ENCODE measurements around the gene OLFML2A. TPM values are rescaled to one million over a fixed set of nuclear protein-coding genes. Genes with fewer than 3 reads are reported as not detected.

OLFML2A gene
- total RNA-seq, 1 experiment from 2014 or later, result 6.7 TPM

DNA sequence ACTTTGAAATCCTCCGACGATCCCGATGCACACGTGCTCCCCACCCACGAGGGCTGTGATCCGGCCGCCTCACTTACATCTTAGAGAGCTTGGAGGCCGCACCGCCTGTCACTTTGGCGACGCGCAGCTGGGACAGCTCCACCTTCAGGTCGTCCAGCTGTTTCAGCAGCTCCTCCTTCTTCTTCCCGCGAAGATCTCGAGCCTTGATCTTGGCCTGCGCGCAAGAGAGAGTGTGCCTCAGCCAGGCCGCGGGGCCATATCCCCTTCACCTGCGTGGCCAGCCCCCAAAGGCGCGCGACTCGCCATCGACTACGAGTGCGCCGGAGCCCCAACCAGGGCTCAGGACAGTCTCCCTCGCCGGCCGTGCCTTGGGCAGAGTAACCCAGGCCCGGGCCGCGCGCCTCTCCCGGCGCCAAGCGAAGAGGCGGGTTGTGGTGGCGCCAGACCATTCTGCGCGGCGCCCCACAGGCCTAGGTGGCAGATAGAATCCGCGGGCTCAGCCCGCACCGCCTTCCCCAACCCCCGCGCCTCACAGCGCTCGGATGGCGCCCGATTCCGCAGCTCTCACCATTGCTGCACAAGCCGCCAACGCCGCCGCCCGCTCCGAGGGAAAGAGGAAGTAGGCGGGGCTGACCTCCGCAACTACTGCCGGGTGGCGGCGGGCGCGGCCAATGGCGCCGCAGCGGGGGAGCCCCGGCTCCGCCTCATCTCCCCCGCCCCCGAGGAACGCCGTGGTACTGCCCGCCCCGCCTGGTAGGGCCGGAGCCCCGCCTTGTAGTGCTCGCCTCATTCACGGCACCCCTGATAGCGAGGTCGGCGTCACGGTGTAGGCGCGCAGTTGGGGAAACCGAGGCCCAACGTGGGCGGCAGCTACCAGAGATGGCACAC is 84.7 kb downstream of the OLFML2A start, which contains the start of the genes ARPC5L and RPL35 (continued):
- TF ChIP-seq, protein P1, sequence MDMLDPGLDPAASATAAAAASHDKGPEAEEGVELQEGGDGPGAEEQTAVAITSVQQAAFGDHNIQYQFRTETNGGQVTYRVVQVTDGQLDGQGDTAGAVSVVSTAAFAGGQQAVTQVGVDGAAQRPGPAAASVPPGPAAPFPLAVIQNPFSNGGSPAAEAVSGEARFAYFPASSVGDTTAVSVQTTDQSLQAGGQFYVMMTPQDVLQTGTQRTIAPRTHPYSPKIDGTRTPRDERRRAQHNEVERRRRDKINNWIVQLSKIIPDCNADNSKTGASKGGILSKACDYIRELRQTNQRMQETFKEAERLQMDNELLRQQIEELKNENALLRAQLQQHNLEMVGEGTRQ (CRISPR knock-in tag; IDR thresholded peaks at IDR 0.05), result 0 out of 2 replicates have a peak, but pooled peaks have one; percentile 28
- TF ChIP-seq ZNF232 (CRISPR knock-in tag; IDR thresholded peaks at IDR 0.05), result peak; percentile 81; the same call in 1 of the 2 replicates
- TF ChIP-seq IRF2 (CRISPR knock-in tag; IDR thresholded peaks at IDR 0.05; ENCODE audit: borderline replicate concordance, low read depth), result 0 out of 2 replicates have a peak, but pooled peaks have one; percentile 63
- peak; percentile 84; the same call in 1 of the 2 replicates for TF ChIP-seq CREM (CRISPR knock-in tag; IDR thresholded peaks at IDR 0.05)
- TF ChIP-seq SMAD4 (CRISPR knock-in tag; IDR thresholded peaks at IDR 0.05), result peak; percentile 75
- peak; percentile 71; the same call in 1 of the 2 replicates for TF ChIP-seq PRRX2 (CRISPR knock-in tag; IDR thresholded peaks at IDR 0.05)
- TF ChIP-seq, protein P2, sequence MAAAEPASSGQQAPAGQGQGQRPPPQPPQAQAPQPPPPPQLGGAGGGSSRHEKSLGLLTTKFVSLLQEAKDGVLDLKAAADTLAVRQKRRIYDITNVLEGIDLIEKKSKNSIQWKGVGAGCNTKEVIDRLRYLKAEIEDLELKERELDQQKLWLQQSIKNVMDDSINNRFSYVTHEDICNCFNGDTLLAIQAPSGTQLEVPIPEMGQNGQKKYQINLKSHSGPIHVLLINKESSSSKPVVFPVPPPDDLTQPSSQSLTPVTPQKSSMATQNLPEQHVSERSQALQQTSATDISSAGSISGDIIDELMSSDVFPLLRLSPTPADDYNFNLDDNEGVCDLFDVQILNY (CRISPR knock-in tag; IDR thresholded peaks at IDR 0.05), result peak; percentile 90
- TF ChIP-seq ZNF263 (CRISPR knock-in tag; IDR thresholded peaks at IDR 0.05; ENCODE audit: low read depth), result 0 out of 2 replicates have a peak, but pooled peaks have one; percentile 6
- peak; percentile 73 for TF ChIP-seq ETV6 (CRISPR knock-in tag; IDR thresholded peaks at IDR 0.05)
- no peak for TF ChIP-seq GRHL2 (CRISPR knock-in tag; IDR thresholded peaks at IDR 0.05; ENCODE audit: insufficient replicate concordance, severe bottlenecking)
- peak; percentile 23; the same call in 1 of the 2 replicates for TF ChIP-seq ZNF317 (CRISPR knock-in tag; IDR thresholded peaks at IDR 0.05; ENCODE audit: borderline replicate concordance, low read depth)
- TF ChIP-seq, protein P3, sequence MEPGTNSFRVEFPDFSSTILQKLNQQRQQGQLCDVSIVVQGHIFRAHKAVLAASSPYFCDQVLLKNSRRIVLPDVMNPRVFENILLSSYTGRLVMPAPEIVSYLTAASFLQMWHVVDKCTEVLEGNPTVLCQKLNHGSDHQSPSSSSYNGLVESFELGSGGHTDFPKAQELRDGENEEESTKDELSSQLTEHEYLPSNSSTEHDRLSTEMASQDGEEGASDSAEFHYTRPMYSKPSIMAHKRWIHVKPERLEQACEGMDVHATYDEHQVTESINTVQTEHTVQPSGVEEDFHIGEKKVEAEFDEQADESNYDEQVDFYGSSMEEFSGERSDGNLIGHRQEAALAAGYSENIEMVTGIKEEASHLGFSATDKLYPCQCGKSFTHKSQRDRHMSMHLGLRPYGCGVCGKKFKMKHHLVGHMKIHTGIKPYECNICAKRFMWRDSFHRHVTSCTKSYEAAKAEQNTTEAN (CRISPR knock-in tag; IDR thresholded peaks at IDR 0.05), result 0 out of 2 replicates have a peak, but pooled peaks have one; percentile 8
- peak; percentile 100 for TF ChIP-seq SP1 (CRISPR knock-in tag; conservative IDR thresholded peaks at IDR 0.05)
- peak; percentile 47; the same call in 1 of the 2 replicates for TF ChIP-seq TP53 (CRISPR knock-in tag; IDR thresholded peaks at IDR 0.05)
- peak; percentile 72; the same call in 1 of the 2 replicates for TF ChIP-seq SMAD3 (CRISPR knock-in tag; IDR thresholded peaks at IDR 0.05; ENCODE audit: borderline replicate concordance)
- TF ChIP-seq, protein P4, sequence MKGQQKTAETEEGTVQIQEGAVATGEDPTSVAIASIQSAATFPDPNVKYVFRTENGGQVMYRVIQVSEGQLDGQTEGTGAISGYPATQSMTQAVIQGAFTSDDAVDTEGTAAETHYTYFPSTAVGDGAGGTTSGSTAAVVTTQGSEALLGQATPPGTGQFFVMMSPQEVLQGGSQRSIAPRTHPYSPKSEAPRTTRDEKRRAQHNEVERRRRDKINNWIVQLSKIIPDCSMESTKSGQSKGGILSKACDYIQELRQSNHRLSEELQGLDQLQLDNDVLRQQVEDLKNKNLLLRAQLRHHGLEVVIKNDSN (CRISPR knock-in tag; IDR thresholded peaks at IDR 0.05), result peak; percentile 66
- TF ChIP-seq ZNF219 (CRISPR knock-in tag; IDR thresholded peaks at IDR 0.05; ENCODE audit: borderline replicate concordance), result no peak; the same call in 1 of the 2 replicates
- TF ChIP-seq, protein P5, sequence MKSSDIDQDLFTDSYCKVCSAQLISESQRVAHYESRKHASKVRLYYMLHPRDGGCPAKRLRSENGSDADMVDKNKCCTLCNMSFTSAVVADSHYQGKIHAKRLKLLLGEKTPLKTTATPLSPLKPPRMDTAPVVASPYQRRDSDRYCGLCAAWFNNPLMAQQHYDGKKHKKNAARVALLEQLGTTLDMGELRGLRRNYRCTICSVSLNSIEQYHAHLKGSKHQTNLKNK (CRISPR knock-in tag; IDR thresholded peaks at IDR 0.05), result 0 out of 2 replicates have a peak, but pooled peaks have one; percentile 43
- TF ChIP-seq, protein P6, sequence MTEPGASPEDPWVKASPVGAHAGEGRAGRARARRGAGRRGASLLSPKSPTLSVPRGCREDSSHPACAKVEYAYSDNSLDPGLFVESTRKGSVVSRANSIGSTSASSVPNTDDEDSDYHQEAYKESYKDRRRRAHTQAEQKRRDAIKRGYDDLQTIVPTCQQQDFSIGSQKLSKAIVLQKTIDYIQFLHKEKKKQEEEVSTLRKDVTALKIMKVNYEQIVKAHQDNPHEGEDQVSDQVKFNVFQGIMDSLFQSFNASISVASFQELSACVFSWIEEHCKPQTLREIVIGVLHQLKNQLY (CRISPR knock-in tag; IDR thresholded peaks at IDR 0.05), result 0 out of 2 replicates have a peak, but pooled peaks have one; percentile 40
- TF ChIP-seq, protein P7, sequence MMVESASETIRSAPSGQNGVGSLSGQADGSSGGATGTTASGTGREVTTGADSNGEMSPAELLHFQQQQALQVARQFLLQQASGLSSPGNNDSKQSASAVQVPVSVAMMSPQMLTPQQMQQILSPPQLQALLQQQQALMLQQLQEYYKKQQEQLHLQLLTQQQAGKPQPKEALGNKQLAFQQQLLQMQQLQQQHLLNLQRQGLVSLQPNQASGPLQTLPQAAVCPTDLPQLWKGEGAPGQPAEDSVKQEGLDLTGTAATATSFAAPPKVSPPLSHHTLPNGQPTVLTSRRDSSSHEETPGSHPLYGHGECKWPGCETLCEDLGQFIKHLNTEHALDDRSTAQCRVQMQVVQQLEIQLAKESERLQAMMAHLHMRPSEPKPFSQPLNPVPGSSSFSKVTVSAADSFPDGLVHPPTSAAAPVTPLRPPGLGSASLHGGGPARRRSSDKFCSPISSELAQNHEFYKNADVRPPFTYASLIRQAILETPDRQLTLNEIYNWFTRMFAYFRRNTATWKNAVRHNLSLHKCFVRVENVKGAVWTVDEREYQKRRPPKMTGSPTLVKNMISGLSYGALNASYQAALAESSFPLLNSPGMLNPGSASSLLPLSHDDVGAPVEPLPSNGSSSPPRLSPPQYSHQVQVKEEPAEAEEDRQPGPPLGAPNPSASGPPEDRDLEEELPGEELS (CRISPR knock-in tag; IDR thresholded peaks at IDR 0.05), result 0 out of 2 replicates have a peak, but pooled peaks have one; percentile 50
- TF ChIP-seq FOXK1 (CRISPR knock-in tag; IDR thresholded peaks at IDR 0.05), result no peak; the same call in 1 of the 2 replicates
- TF ChIP-seq, protein P8, sequence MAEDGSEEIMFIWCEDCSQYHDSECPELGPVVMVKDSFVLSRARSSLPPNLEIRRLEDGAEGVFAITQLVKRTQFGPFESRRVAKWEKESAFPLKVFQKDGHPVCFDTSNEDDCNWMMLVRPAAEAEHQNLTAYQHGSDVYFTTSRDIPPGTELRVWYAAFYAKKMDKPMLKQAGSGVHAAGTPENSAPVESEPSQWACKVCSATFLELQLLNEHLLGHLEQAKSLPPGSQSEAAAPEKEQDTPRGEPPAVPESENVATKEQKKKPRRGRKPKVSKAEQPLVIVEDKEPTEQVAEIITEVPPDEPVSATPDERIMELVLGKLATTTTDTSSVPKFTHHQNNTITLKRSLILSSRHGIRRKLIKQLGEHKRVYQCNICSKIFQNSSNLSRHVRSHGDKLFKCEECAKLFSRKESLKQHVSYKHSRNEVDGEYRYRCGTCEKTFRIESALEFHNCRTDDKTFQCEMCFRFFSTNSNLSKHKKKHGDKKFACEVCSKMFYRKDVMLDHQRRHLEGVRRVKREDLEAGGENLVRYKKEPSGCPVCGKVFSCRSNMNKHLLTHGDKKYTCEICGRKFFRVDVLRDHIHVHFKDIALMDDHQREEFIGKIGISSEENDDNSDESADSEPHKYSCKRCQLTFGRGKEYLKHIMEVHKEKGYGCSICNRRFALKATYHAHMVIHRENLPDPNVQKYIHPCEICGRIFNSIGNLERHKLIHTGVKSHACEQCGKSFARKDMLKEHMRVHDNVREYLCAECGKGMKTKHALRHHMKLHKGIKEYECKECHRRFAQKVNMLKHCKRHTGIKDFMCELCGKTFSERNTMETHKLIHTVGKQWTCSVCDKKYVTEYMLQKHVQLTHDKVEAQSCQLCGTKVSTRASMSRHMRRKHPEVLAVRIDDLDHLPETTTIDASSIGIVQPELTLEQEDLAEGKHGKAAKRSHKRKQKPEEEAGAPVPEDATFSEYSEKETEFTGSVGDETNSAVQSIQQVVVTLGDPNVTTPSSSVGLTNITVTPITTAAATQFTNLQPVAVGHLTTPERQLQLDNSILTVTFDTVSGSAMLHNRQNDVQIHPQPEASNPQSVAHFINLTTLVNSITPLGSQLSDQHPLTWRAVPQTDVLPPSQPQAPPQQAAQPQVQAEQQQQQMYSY (CRISPR knock-in tag; IDR thresholded peaks at IDR 0.05), result no peak; the same call in 1 of the 2 replicates
- peak; percentile 90 for TF ChIP-seq MYBL2 (CRISPR knock-in tag; IDR thresholded peaks at IDR 0.05)
- TF ChIP-seq KAT7 (CRISPR knock-in tag; IDR thresholded peaks at IDR 0.05; ENCODE audit: borderline replicate concordance), result 0 out of 2 replicates have a peak, but pooled peaks have one; percentile 86

Data from WTC11 (cell line).